DOHH2 (cell line): ENCODE measurements around the gene FAAP20.

Source experiments
- EZH2phosphoT487 ChIP-seq: fragments of 200-600 bp; sonication (generic); IDR thresholded peaks from 2 replicates; pipeline ENCODE4 v1.6.1; 2017; ENCODE audit warnings: borderline replicate concordance, mild to moderate bottlenecking, antibody characterized with exemption, low read length, moderate library complexity, mixed read lengths
- TF ChIP-seq, protein P1 (sequence below): fragments of 200-600 bp; sonication (generic); IDR thresholded peaks from one replicate; pipeline ENCODE4 v1.5.1; 2014; ENCODE audit warnings: antibody characterized with exemption, mild to moderate bottlenecking, low read depth, low read length; ENCODE audit not compliant: poor library complexity, severe bottlenecking

DNA sequence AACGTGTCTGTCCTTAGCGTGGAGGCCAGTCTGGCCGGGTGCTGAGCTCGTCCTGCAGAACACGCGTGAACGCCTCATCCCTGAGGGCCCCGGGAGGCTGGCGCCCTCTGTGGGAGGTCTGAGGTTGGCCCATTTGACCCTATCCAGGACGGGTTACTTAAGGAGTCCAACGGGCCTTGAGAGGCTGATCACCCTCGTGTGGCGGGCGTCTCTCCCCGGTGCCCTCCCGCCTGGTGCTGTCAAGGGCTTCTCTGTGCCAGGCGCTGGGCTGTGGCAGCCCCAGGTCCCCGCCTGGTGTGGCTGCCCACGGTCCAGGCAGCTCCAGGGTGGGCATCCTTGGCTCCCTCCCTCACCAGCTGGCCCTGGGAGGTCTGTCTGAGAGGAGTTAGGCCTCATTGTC is 43.2 kb upstream of the FAAP20 start:
- TF ChIP-seq, protein P1, sequence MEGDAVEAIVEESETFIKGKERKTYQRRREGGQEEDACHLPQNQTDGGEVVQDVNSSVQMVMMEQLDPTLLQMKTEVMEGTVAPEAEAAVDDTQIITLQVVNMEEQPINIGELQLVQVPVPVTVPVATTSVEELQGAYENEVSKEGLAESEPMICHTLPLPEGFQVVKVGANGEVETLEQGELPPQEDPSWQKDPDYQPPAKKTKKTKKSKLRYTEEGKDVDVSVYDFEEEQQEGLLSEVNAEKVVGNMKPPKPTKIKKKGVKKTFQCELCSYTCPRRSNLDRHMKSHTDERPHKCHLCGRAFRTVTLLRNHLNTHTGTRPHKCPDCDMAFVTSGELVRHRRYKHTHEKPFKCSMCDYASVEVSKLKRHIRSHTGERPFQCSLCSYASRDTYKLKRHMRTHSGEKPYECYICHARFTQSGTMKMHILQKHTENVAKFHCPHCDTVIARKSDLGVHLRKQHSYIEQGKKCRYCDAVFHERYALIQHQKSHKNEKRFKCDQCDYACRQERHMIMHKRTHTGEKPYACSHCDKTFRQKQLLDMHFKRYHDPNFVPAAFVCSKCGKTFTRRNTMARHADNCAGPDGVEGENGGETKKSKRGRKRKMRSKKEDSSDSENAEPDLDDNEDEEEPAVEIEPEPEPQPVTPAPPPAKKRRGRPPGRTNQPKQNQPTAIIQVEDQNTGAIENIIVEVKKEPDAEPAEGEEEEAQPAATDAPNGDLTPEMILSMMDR = no peak
- no peak for TF ChIP-seq EZH2phosphoT487
